IMR-90 (cell line): ENCODE data around the gene SS18L1. TPM values are rescaled to one million over a fixed set of nuclear protein-coding genes. Genes with fewer than 3 reads are reported as not detected.

ENCODE experiments used
- ATAC-seq: fragments of 200-7000 bp; cut with Tn5 transposase; 2 replicates; pipeline ENCODE4 v1.9.1; 2020; ENCODE audit warnings: low read depth, mild to moderate bottlenecking, moderate library complexity
- BruUV-seq: library from RNA; stranded (reverse); fragments of 400-500 nt; replicated peaks from 2 replicates; lab custom pipeline; 2021; lab: Mats Ljungman, UMichigan
- CTCF ChIA-PET: fragments of 300-600 bp; formaldehyde crosslinking; extraction: SDS; loops from one replicate; lab custom pipeline; 2021; ENCODE audit warnings: antibody characterized with exemption; lab: Yijun Ruan, JAX
- POLR2A ChIA-PET: fragments of 300-600 bp; sonication (Branson Sonifier 250); formaldehyde crosslinking; loops from one replicate; lab custom pipeline; 2022; ENCODE audit warnings: antibody characterized with exemption; ENCODE audit not compliant: unreplicated experiment; lab: Charles Lee
- DNase-seq: peaks from one replicate; pipeline ENCODE4 v3.0.0; 2013
- H2AFZ ChIP-seq: replicated peaks from 2 replicates; pipeline ENCODE3; 2013; ENCODE audit warnings: low read length, mild to moderate bottlenecking; ENCODE audit not compliant: poor library complexity
- H2AK5ac ChIP-seq: 2 replicates; pipeline ENCODE4 v1.6.1; 2013; ENCODE audit warnings: low read depth, low read length, inconsistent platforms
- H2AK9ac ChIP-seq: replicated peaks from 2 replicates; pipeline ENCODE3; 2013; ENCODE audit warnings: mild to moderate bottlenecking, low read depth, low read length, moderate library complexity; ENCODE audit not compliant: poor library complexity
- H2BK120ac ChIP-seq: 2 replicates; pipeline ENCODE4 v1.6.1; 2013; ENCODE audit warnings: low read depth, low read length, inconsistent platforms
- H2BK15ac ChIP-seq: 3 replicates; pipeline ENCODE4 v1.6.1; 2013; ENCODE audit warnings: low read depth, low read length, inconsistent platforms
- H2BK20ac ChIP-seq: 2 replicates; pipeline ENCODE4 v1.6.1; 2013; ENCODE audit warnings: low read depth, mild to moderate bottlenecking, inconsistent platforms, low read length, moderate library complexity
- H2BK5ac ChIP-seq: 2 replicates; pipeline ENCODE4 v1.6.1; 2013; ENCODE audit warnings: mild to moderate bottlenecking, low read depth, low read length, inconsistent platforms; ENCODE audit not compliant: poor library complexity, severe bottlenecking
- H3K14ac ChIP-seq: replicated peaks from 2 replicates; pipeline ENCODE4 v1.6.1; 2013; ENCODE audit warnings: low read depth, low read length, inconsistent platforms
- H3K18ac ChIP-seq: 2 replicates; pipeline ENCODE4 v1.6.1; 2013; ENCODE audit warnings: low read depth, low read length, control low read depth
- H3K23ac ChIP-seq: 2 replicates; pipeline ENCODE4 v1.6.1; 2013; ENCODE audit warnings: low read depth, low read length, inconsistent platforms
- H3K27ac ChIP-seq: 2 replicates; pipeline ENCODE4 v1.5.1; 2013; ENCODE audit warnings: mild to moderate bottlenecking, control low read depth, low read length; ENCODE audit not compliant: insufficient read depth
- H3K27me3 ChIP-seq: 2 replicates; pipeline ENCODE4 v1.6.1; 2013; ENCODE audit warnings: low read length; ENCODE audit not compliant: control insufficient read depth, insufficient read depth
- H3K36me3 ChIP-seq: 2 replicates; pipeline ENCODE4 v1.6.1; 2013; ENCODE audit warnings: low read length, mixed read lengths; ENCODE audit not compliant: control insufficient read depth, insufficient read depth
- H3K4ac ChIP-seq: 2 replicates; pipeline ENCODE4 v1.6.1; 2013; ENCODE audit warnings: low read depth, low read length, inconsistent platforms
- H3K4me1 ChIP-seq: 2 replicates; pipeline ENCODE4 v1.6.1; 2013; ENCODE audit warnings: low read length, mixed read lengths; ENCODE audit not compliant: control insufficient read depth, insufficient read depth
- H3K4me2 ChIP-seq: 2 replicates; pipeline ENCODE4 v1.6.1; 2013; ENCODE audit warnings: low read depth, mild to moderate bottlenecking, control low read depth, low read length, moderate library complexity
- H3K4me3 ChIP-seq: 2 replicates; pipeline ENCODE4 v1.5.1; 2013; ENCODE audit warnings: low read depth, mild to moderate bottlenecking, control low read depth, low read length, moderate library complexity; ENCODE audit not compliant: insufficient read depth
- H3K56ac ChIP-seq: 2 replicates; pipeline ENCODE4 v1.6.1; 2013; ENCODE audit warnings: low read length, inconsistent platforms; ENCODE audit not compliant: insufficient read depth; ENCODE audit errors: extremely low read depth
- H3K79me1 ChIP-seq, 2 experiments: 2 replicates each; pipeline ENCODE4 v1.6.1; 2013; ENCODE audit warnings: low read length in 2 of 2, inconsistent platforms in 1 of 2, low read depth in 1 of 2
- H3K9ac ChIP-seq: 2 replicates; pipeline ENCODE4 v1.6.1; 2013; ENCODE audit warnings: low read depth, low read length, control low read depth
- H3K9me1 ChIP-seq: 2 replicates; pipeline ENCODE4 v1.6.1; 2013; ENCODE audit warnings: low read length, inconsistent platforms; ENCODE audit not compliant: insufficient read depth
- H3K9me3 ChIP-seq: 2 replicates; pipeline ENCODE4 v1.6.1; 2013; ENCODE audit warnings: low read length; ENCODE audit not compliant: control insufficient read depth, insufficient read depth
- H4K20me1 ChIP-seq: 2 replicates; pipeline ENCODE4 v1.6.1; 2013; ENCODE audit warnings: low read length, inconsistent platforms; ENCODE audit not compliant: insufficient read depth
- H4K5ac ChIP-seq: 2 replicates; pipeline ENCODE4 v1.6.1; 2013; ENCODE audit warnings: mild to moderate bottlenecking, low read depth, low read length, control low read depth
- H4K8ac ChIP-seq, 2 experiments: 2 replicates each; pipeline ENCODE4 v1.6.1; 2013; ENCODE audit warnings: low read depth in 2 of 2, low read length in 2 of 2, control low read depth in 1 of 2, inconsistent platforms in 1 of 2
- H4K91ac ChIP-seq: 2 replicates; pipeline ENCODE4 v1.6.1; 2013; ENCODE audit warnings: low read depth, low read length, inconsistent platforms; ENCODE audit not compliant: insufficient read depth
- CHD1 ChIP-seq: IDR thresholded peaks from 2 replicates; pipeline ENCODE4 v1.6.1; 2012; ENCODE audit warnings: low read depth, low read length, improper control_type of control experiment
- CTCF ChIP-seq: conservative IDR thresholded peaks from 2 replicates; pipeline ENCODE4 v1.5.1; 2012; ENCODE audit warnings: mild to moderate bottlenecking, low read depth, low read length, improper control_type of control experiment
- FOS ChIP-seq: fragments of 150-350 bp; IDR thresholded peaks from 2 replicates; pipeline ENCODE4 v1.6.1; 2016; ENCODE audit warnings: low read depth, low read length
- MAZ ChIP-seq: IDR thresholded peaks from 2 replicates; pipeline ENCODE4 v1.6.1; 2012; ENCODE audit warnings: low read depth, mild to moderate bottlenecking, low read length, improper control_type of control experiment, moderate library complexity, borderline replicate concordance
- RFX5 ChIP-seq: IDR thresholded peaks from 2 replicates; pipeline ENCODE4 v1.8.0; 2012; ENCODE audit warnings: low read depth, mild to moderate bottlenecking, low read length, moderate library complexity
- SMC3 ChIP-seq: fragments of 150-350 bp; IDR thresholded peaks from 2 replicates; pipeline ENCODE4 v1.6.1; 2016; ENCODE audit warnings: low read depth, mild to moderate bottlenecking, antibody characterized with exemption, low read length, moderate library complexity
- WGBS, 2 experiments: methylation state at CpG; one replicate each; pipeline versions ENCODE4 v1.1.5 to v1.1.7; 2013; ENCODE audit warnings: missing lambda C conversion rate in 2 of 2; ENCODE audit not compliant: insufficient read length in 1 of 2; ENCODE audit errors: extremely low coverage in 2 of 2; 5-methylcytosine and 5-hydroxymethylcytosine counted together
- dilution Hi-C: fragments of 300-500 bp; cut with HindIII; formaldehyde crosslinking; loops from one replicate; pipeline ENCODE4 v1.14.3; 2018; ENCODE audit warnings: low sequenced_read_pairs; ENCODE audit not compliant: unreplicated experiment
- in situ Hi-C: fragments of 300-500 bp; cut with MboI; formaldehyde crosslinking; loops from 3 replicates; pipeline ENCODE4 v1.14.3; 2019; ENCODE audit warnings: low sequenced_read_pairs, inconsistent platforms, mixed read lengths
- intact Hi-C: fragments of 100-400 bp; cut with micrococcal nuclease; formaldehyde crosslinking; loops from 2 replicates; pipeline ENCODE4 v1.10.0; 2022
- polyA plus RNA-seq, 3 experiments: library from polyadenylated mRNA; depleted of rRNA; stranded (reverse); fragments of >200 nt; gene quantifications; 2 replicates each; pipeline ENCODE4 v1.2.3, GENCODE V29; 2012; ENCODE audit warnings: low replicate concordance in 1 of 3
- total RNA-seq: library from RNA; depleted of rRNA; stranded (reverse); fragments of >200 nt; gene quantifications from 2 replicates; pipeline ENCODE4 v1.2.3, GENCODE V29; 2012
- TF ChIP-seq, protein P1 (sequence below): fragments of 150-350 bp; IDR thresholded peaks from 2 replicates; pipeline ENCODE4 v1.6.1; 2016; ENCODE audit warnings: low read depth, mild to moderate bottlenecking, low read length, moderate library complexity, borderline replicate concordance
- TF ChIP-seq, protein P2 (sequence below): fragments of 150-350 bp; IDR thresholded peaks from 2 replicates; pipeline ENCODE4 v1.6.1; 2017; ENCODE audit warnings: mild to moderate bottlenecking, antibody characterized with exemption, low read length, low read depth

Gene SS18L1
- total and polyA plus RNA-seq, 2 of the 4 experiments (the other 2 are of a cell fraction) = 8.1 to 12.2 TPM

- no TSS peak for BruUV-seq
- Histone ChIP-seq H2BK20ac (no peak overlapping the region), H4K20me1 (no peaks in the 10 kb centered on the region), H2BK15ac (no peak overlapping the region), H3K4me1 (no peaks in the 10 kb centered on the region), H2AK5ac (no peak overlapping the region), H3K9me3 (peaks cover 17% of the 10 kb centered on the region), H4K91ac (no peak overlapping the region), H3K14ac (no peak overlapping the region), H3K79me1 (no peaks in the 10 kb centered on the region), H3K9ac (no peak overlapping the region), H2AFZ (no peak overlapping the region), H3K27ac (no peak overlapping the region), H2BK120ac (no peak overlapping the region), H3K4me3 (no peak overlapping the region), H4K5ac (no peak overlapping the region), H2BK5ac (no peak overlapping the region), H3K9me1 (no peaks in the 10 kb centered on the region), H3K27me3 (peaks cover 6% of the 10 kb centered on the region; the same call in 1 of the 2 replicates), H3K36me3 (no peaks in the 10 kb centered on the region), H3K18ac (no peak overlapping the region), H2AK9ac (no peak overlapping the region), H3K56ac (no peak overlapping the region), H3K23ac (no peak overlapping the region), H3K4me2 (no peak overlapping the region), H3K4ac (no peak overlapping the region), H4K8ac (no peak overlapping the region)
- ChIA-PET POLR2A (no interaction called here), CTCF (interaction anchor here (0.6 kb wide), 1 partner anchor 36 kb away, joined by 3 read pairs; no protein-coding TSS in a partner anchor)
- in situ Hi-C loops = no loop called here
- DNase-seq = no peak
- dilution Hi-C loops = no loop called here
- 75% methylated on average over 11 of the region's 30 CpGs; no CpG with 5 or more reads in 1 of the 2 experiments for WGBS, 2 experiments
- ATAC-seq = no peak
- intact Hi-C loops = no loop called here
- TF ChIP-seq MAZ = no peak
- no peak for TF ChIP-seq SMC3
- TF ChIP-seq RFX5 = no peak
- TF ChIP-seq CHD1 = no peak
- no peak for TF ChIP-seq CTCF
- TF ChIP-seq, protein P1, sequence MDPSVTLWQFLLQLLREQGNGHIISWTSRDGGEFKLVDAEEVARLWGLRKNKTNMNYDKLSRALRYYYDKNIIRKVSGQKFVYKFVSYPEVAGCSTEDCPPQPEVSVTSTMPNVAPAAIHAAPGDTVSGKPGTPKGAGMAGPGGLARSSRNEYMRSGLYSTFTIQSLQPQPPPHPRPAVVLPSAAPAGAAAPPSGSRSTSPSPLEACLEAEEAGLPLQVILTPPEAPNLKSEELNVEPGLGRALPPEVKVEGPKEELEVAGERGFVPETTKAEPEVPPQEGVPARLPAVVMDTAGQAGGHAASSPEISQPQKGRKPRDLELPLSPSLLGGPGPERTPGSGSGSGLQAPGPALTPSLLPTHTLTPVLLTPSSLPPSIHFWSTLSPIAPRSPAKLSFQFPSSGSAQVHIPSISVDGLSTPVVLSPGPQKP = no peak
- TF ChIP-seq, protein P2, sequence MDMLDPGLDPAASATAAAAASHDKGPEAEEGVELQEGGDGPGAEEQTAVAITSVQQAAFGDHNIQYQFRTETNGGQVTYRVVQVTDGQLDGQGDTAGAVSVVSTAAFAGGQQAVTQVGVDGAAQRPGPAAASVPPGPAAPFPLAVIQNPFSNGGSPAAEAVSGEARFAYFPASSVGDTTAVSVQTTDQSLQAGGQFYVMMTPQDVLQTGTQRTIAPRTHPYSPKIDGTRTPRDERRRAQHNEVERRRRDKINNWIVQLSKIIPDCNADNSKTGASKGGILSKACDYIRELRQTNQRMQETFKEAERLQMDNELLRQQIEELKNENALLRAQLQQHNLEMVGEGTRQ = no peak
- TF ChIP-seq FOS = no peak
These were observed 46.9 kb upstream of the SS18L1 start for GRCh38 chr20:62096421-62097380.
